Muscle layer of duodenum (tissue), 2 donors: ENCODE results near the gene WDR7.

ENCODE experiments used
- H3K27ac ChIP-seq: one replicate; pipeline ENCODE4 v1.7.0; 2013; ENCODE audit warnings: mild to moderate bottlenecking, low read length
- H3K27me3 ChIP-seq: one replicate; pipeline ENCODE4 v1.7.0; 2013; ENCODE audit warnings: low read depth, mild to moderate bottlenecking, control low read depth, low read length
- H3K36me3 ChIP-seq, 2 donors: one replicate each; pipeline ENCODE4 v1.7.0; 2013; ENCODE audit warnings: low read length in 2 of 2, control low read depth in 1 of 2, mild to moderate bottlenecking in 1 of 2; ENCODE audit not compliant: insufficient read depth in 2 of 2, control insufficient read depth in 1 of 2
- H3K4me1 ChIP-seq, 2 donors: one replicate each; pipeline ENCODE4 v1.7.0; 2013; ENCODE audit warnings: low read length in 2 of 2, mild to moderate bottlenecking in 2 of 2, control low read depth in 1 of 2, moderate library complexity in 1 of 2; ENCODE audit not compliant: insufficient read depth in 2 of 2, control insufficient read depth in 1 of 2
- H3K4me3 ChIP-seq, 2 donors: one replicate each; pipeline ENCODE4 v1.7.0; 2013; ENCODE audit warnings: low read length in 2 of 2, low read depth in 1 of 2, mild to moderate bottlenecking in 1 of 2
- H3K9me3 ChIP-seq, 2 donors: one replicate each; pipeline ENCODE4 v1.7.0; 2013; ENCODE audit warnings: low read length in 2 of 2, control low read depth in 1 of 2, mild to moderate bottlenecking in 1 of 2; ENCODE audit not compliant: control insufficient read depth in 1 of 2
- donor health status: healthy.

WDR7 gene

DNA sequence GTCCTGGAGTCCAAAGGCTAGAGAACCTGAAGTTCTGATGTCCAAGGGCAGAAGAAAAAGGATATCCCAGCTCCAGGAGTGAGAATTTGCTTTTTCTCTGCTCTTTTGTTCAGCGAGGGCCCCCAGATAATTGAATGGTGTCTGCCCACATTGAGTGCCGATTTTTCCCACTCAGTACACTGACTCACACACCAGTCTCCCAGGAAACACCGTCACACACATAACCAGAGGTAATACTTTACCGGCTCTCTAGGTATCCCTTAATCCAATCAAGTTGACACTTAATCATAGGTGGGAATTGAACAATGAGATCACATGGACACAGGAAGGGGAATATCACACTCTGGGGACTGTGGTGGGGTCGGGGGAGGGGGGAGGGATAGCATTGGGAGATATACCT lies 161.5 kb downstream of the WDR7 start:
- no peaks in the 10 kb centered on the region for H3K9me3 ChIP-seq
- no peak overlapping the region for H3K27ac ChIP-seq
- H3K4me3 ChIP-seq, result no peak overlapping the region
- no peaks in the 10 kb centered on the region for H3K4me1 ChIP-seq
- H3K27me3 ChIP-seq, result no peaks in the 10 kb centered on the region
- H3K36me3 ChIP-seq, result no peaks in the 10 kb centered on the region

DNA sequence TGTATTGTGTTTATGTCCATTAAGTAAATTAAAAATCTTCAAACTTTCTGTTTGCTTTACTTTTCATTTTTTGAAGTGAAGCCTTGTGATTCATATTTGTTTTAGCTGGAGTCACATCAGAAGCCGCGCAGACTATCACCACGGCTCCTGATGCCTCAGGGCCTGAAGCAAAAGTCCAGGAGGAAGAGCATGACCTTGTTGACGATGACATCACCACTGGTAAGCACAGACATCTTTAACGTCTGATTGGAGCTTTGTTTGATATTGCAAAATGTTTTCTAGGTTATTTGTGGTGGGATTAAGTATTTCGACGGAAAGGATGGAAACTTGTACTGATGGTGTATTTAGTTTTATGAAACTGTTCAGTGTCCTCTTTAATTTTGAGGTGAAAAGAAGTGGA lies 164.8 kb downstream of the WDR7 start:
- Histone ChIP-seq H3K9me3 (no peaks in the 10 kb centered on the region), H3K27ac (no peak overlapping the region), H3K27me3 (no peaks in the 10 kb centered on the region), H3K36me3 (no peaks in the 10 kb centered on the region), H3K4me1 (no peaks in the 10 kb centered on the region), H3K4me3 (no peak overlapping the region)

DNA sequence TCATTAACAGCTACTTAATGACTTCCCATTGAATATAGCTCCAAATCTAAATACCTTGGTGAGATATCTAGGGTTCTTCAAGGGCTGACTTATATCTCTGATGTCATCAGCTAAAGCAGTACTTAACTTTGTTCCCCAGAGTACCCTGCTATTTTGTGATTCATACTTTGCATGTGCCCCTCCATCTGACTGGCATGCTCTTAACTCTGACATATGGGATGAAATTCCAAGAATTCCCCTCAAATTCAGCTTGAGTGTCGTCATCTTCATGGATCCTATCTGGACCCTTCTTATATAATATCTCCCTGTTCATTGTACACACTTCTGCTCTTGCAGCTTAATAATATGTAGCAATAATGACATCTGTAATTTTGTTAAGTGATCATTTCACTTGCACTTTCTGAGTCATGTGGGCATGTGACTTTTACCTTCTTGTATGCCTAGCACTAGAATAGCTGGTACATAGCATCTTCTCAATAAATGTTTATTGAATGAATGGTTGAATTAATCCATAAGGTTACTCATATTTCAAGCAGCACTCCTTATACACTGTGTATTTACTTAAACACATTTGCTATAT lies 172.9 kb downstream of the WDR7 start:
- H3K36me3 ChIP-seq, result peaks cover 0 to 4% of the 10 kb centered on the region in 2 donors
- no peak overlapping the region for H3K27ac ChIP-seq
- H3K27me3 ChIP-seq, result no peaks in the 10 kb centered on the region
- no peaks in the 10 kb centered on the region for H3K9me3 ChIP-seq
- H3K4me3 ChIP-seq, result no peak overlapping the region
- no peaks in the 10 kb centered on the region for H3K4me1 ChIP-seq

DNA sequence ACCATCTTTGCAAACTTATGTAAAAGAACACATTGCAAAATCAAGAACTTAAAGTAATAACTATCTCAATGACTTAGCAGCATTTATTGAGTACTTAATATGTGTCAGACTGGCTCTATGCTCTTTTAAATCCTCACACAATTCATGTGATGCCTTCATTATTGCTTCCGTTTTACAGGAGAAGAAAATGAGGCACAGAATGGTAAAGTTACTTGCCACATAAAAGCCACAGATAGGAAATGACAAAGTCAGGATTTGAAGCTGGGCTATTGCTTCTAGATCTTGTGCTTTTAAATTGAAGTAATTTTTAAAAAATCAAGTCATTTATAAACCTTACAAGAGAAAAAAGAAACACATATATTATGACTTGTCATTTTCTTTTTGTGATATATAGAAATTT lies 174.2 kb downstream of the WDR7 start:
- no peak overlapping the region for H3K27ac ChIP-seq
- H3K36me3 ChIP-seq, result peaks cover 0 to 4% of the 10 kb centered on the region in 2 donors
- no peak overlapping the region for H3K4me3 ChIP-seq
- no peaks in the 10 kb centered on the region for H3K4me1 ChIP-seq
- no peaks in the 10 kb centered on the region for H3K27me3 ChIP-seq
- H3K9me3 ChIP-seq, result no peaks in the 10 kb centered on the region

DNA sequence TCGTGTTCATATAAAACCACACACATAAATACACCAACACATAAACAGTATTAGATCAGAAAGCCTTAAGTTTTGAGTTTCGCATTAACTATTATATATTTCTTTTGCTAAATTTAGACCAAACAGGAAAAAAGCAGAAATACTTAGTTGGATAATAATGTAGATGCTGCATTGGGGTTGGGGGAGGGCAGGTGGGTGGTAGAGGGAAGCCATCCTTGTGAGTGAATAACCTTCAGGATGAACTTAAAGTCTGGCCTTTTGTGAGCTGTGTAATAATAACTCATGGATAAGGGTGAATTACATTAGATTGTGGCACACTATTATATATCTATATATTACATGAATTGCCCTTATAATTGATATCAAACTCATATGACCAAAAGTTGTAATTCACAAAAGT lies 174.7 kb downstream of the WDR7 start:
- Histone ChIP-seq H3K9me3 (no peaks in the 10 kb centered on the region), H3K36me3 (peaks cover 0 to 4% of the 10 kb centered on the region in 2 donors), H3K27ac (no peak overlapping the region), H3K27me3 (no peaks in the 10 kb centered on the region), H3K4me1 (no peaks in the 10 kb centered on the region), H3K4me3 (no peak overlapping the region)

DNA sequence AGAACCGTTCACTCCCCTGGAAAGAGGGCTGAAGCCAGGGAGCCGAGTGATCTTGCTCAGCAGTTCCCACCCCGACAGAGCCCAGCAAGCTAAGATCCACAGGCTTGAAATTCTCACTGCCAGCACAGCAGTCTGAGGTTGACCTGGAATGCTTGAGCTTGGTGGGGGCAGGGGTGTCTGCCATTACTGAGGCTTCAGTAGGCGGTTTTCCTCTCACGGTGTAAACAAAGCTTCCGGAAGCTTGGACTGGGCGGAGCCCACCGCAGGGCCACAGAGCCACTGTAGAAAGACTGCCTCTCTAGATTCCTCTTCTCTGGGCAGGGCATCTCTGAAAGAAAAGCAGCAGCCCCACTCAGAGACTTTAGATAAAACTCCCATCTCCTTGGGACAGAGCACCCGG lies 180.8 kb downstream of the WDR7 start:
- H3K9me3 ChIP-seq, result no peaks in the 10 kb centered on the region
- no peaks in the 10 kb centered on the region for H3K27me3 ChIP-seq
- H3K4me1 ChIP-seq, result no peaks in the 10 kb centered on the region
- H3K36me3 ChIP-seq, result peaks cover 0 to 6% of the 10 kb centered on the region in 2 donors
- H3K4me3 ChIP-seq, result no peak overlapping the region
- no peak overlapping the region for H3K27ac ChIP-seq

DNA sequence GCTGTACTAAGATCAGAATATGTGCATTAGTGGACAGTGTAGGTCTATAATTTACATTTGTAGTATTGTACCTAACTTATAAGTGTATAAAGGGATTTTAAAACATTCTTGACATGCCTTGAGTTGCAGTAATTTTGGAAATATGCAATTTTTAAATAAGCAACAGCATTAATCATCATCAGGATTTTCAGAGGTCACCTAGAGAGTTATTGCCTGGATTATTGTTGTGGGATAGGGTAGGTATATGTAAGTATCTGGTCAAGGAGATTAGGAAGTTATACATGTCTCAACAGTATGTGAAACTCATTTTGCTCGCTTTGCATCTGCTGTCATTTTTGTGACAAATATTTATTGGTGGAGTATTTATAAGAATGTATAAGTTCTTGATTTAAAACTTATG lies 184.2 kb downstream of the WDR7 start:
- Histone ChIP-seq H3K27me3 (no peaks in the 10 kb centered on the region), H3K36me3 (peaks cover 0 to 6% of the 10 kb centered on the region in 2 donors), H3K4me3 (no peak overlapping the region), H3K27ac (no peak overlapping the region), H3K9me3 (no peaks in the 10 kb centered on the region), H3K4me1 (no peaks in the 10 kb centered on the region)

DNA sequence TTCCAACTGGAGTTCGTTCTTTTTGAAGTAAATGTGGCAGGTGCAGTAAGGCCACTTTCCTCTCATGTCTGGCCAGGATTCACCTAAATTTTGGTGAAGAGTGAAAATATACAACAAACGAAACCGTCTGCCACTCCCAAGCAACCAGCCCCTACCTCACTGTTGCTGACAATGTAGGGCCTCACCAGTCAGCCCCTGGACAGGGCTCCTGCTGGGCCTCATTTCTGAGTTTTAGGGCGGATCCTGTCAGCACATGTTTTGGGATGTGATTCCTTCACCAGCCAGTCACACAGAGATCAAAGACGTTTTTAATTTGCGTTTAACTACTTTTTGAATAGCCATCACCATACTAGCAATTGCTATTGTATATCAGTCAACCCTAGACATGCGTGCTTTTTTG lies 185.0 kb downstream of the WDR7 start:
- no peak overlapping the region for H3K27ac ChIP-seq
- no peak overlapping the region for H3K4me3 ChIP-seq
- no peaks in the 10 kb centered on the region for H3K27me3 ChIP-seq
- H3K9me3 ChIP-seq, result no peaks in the 10 kb centered on the region
- H3K36me3 ChIP-seq, result peaks cover 0 to 6% of the 10 kb centered on the region in 2 donors
- H3K4me1 ChIP-seq, result no peaks in the 10 kb centered on the region

DNA sequence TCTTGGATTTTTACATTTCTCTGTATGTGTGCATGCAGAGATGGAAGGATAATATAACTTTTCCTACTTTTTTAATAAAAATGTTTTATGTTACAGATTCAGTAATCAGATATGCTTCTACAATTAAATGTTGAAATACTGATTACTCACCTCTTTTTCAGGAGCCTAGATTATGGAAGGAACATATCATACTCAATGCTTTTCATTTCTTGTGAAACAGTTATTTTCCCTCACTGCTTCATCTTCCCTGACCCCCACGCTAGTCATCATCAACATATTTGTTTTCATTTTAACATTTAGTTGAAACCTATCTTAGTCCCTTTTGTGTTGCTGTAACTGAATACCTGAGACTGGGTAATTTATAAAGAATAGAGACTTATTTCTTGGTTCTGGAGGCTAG lies 190.7 kb downstream of the WDR7 start:
- Histone ChIP-seq H3K9me3 (no peaks in the 10 kb centered on the region), H3K4me3 (no peak overlapping the region), H3K27ac (no peak overlapping the region), H3K4me1 (no peaks in the 10 kb centered on the region), H3K36me3 (no peaks in the 10 kb centered on the region), H3K27me3 (no peaks in the 10 kb centered on the region)

DNA sequence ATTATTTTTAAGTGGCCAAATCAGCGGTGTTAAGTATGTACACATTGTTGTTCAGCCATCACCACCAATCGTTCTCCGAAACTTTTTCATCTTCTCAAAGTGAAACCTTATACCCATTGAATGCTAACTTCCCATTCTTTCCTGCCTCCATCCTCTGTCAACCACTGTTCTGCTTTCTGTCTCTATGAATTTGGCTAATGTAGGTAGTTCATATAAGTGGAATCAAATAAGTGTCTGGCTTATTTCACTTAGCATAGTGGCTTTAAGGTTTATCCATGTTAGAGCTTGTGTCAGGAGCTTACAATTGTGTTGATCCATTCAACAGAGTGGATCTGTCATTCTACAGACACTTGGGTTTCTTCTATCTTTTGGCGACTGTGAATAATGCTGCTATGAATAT lies 192.1 kb downstream of the WDR7 start:
- Histone ChIP-seq H3K9me3 (peaks cover 0 to 2% of the 10 kb centered on the region in 2 donors), H3K4me1 (no peaks in the 10 kb centered on the region), H3K4me3 (no peak overlapping the region), H3K27ac (no peak overlapping the region), H3K36me3 (no peaks in the 10 kb centered on the region), H3K27me3 (no peaks in the 10 kb centered on the region)

DNA sequence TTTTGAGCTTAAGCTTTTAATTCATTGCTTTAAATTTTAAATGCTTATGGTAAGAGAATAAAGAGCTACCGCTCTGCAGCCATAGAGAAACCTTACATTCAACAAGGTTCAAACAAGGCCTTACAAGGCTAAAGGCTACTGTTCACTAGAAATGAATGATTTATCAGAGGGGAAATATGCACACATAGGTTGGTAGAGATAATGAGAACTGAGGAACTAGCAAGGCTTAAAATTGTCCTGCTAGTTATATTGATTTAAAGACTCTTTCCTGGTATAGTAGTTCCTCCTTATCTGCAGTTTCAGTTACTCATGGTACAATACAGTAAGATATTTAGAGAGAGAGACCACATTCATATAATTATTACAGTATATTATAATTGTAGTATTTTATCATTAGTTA lies 193.4 kb downstream of the WDR7 start:
- no peaks in the 10 kb centered on the region for H3K27me3 ChIP-seq
- H3K4me1 ChIP-seq, result no peaks in the 10 kb centered on the region
- H3K9me3 ChIP-seq, result peaks cover 0 to 2% of the 10 kb centered on the region in 2 donors
- H3K36me3 ChIP-seq, result no peaks in the 10 kb centered on the region
- H3K27ac ChIP-seq, result no peak overlapping the region
- no peak overlapping the region for H3K4me3 ChIP-seq

DNA sequence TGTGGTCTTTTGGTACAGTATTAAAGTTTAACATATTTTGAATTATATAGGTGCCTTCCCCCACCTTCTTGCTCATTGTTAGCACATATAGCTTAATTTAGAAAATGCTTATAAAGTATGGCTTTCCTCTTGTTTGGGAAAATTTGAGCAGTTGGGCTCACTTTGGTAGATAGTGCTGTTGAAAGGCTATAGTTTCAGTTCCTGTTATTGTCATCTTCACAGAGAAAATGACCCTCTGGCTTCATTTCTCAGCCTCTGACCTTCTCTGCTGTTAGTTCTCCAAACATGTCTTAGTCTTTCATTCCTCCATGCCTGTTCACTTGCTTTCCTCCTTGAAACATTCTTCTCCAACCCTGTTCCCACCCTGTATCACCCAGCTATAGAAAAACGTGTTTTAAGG lies 200.6 kb downstream of the WDR7 start:
- H3K4me1 ChIP-seq, result no peaks in the 10 kb centered on the region
- H3K4me3 ChIP-seq, result no peak overlapping the region

More for the DNA sequence above, 200.6 kb downstream of the WDR7 start:
- no peak overlapping the region for H3K27ac ChIP-seq
- H3K27me3 ChIP-seq, result no peaks in the 10 kb centered on the region
- H3K36me3 ChIP-seq, result no peaks in the 10 kb centered on the region
- peaks cover 0 to 2% of the 10 kb centered on the region in 2 donors for H3K9me3 ChIP-seq
